HepG2 (cell line): ENCODE results near the gene FMNL2. TPM values are rescaled to one million over a fixed set of nuclear protein-coding genes. Genes with fewer than 3 reads are reported as not detected.
A peak's percentile ranks its signal among the peaks of the same experiment; 100 is the strongest.

Source experiments
- ATAC-seq: fragments of 200-7000 bp; cut with Tn5 transposase; 3 replicates; pipeline ENCODE4 v1.9.1; 2020; ENCODE audit warnings: mild to moderate bottlenecking, moderate library complexity
- BruUV-seq: library from RNA; stranded (reverse); fragments of 400-500 nt; replicated peaks from 2 replicates; lab custom pipeline; 2021; lab: Mats Ljungman, UMichigan
- CTCF ChIA-PET: fragments of 300-600 bp; formaldehyde crosslinking; extraction: SDS; loops from one replicate; lab custom pipeline; 2021; ENCODE audit warnings: low total read pairs, inconsistent platforms, low intra/inter-chr PET ratio; lab: Yijun Ruan, JAX
- POLR2A ChIA-PET: fragments of 350-600 bp; sonication (Branson Sonifier 250); formaldehyde crosslinking; loops from one replicate; lab custom pipeline; 2020; ENCODE audit warnings: antibody characterized with exemption, inconsistent platforms; lab: Yijun Ruan, JAX
- DNase-seq: peaks from one replicate; pipeline ENCODE4 v3.0.0-alpha.2; 2015; ENCODE audit warnings: low spot score
- FAIRE-seq: peaks from 3 replicates; lab custom pipeline; 2011; peaks lifted over from hg19 to GRCh38; lab: Jason Lieb, UNC
- H2AFZ ChIP-seq: one replicate; pipeline ENCODE4 v1.6.1; 2011; ENCODE audit warnings: low read length, inconsistent platforms
- H3K27ac ChIP-seq: fragments of 300-600 bp; 3 replicates; pipeline ENCODE4 v1.8.0; 2011; ENCODE audit warnings: mixed run types, mild to moderate bottlenecking, mixed read lengths, low read length, inconsistent platforms; ENCODE audit not compliant: insufficient read depth; ENCODE audit errors: extremely low read length
- H3K27me3 ChIP-seq, 2 experiments: fragments of 200-600 bp in 1 of 2; 2 replicates in 1 of 2; 3 replicates in 1 of 2; pipeline versions ENCODE4 v1.6.0 to v1.8.0; 2011; ENCODE audit warnings: low read length in 2 of 2, mild to moderate bottlenecking in 2 of 2, moderate library complexity in 2 of 2, inconsistent platforms in 1 of 2; ENCODE audit not compliant: insufficient read depth in 2 of 2, control insufficient read depth in 1 of 2
- H3K36me3 ChIP-seq, 2 experiments: fragments of 200-600 bp in 1 of 2; replicated peaks in 1 of 2; 2 replicates in 1 of 2; 3 replicates in 1 of 2; pipeline versions ENCODE4 v1.5.1 to v1.8.0; 2011; ENCODE audit warnings: low read length in 2 of 2, inconsistent platforms in 1 of 2; ENCODE audit not compliant: insufficient read depth in 2 of 2, control insufficient read depth in 1 of 2
- H3K4me1 ChIP-seq: 2 replicates; pipeline ENCODE4 v1.5.1; 2012; ENCODE audit warnings: low read length, inconsistent platforms; ENCODE audit not compliant: insufficient read depth
- H3K4me2 ChIP-seq: 2 replicates; pipeline ENCODE4 v1.6.0; 2011; ENCODE audit warnings: low read depth, low read length, inconsistent platforms
- H3K4me3 ChIP-seq, 3 experiments: fragments of 200-600 bp in 1 of 3; sonication (generic), shearing (Covaris generic) in 1 of 3; replicated peaks in 1 of 3; 2 replicates each; pipeline ENCODE4 v1.5.1; 2011 to 2016; ENCODE audit warnings: low read length in 3 of 3, inconsistent platforms in 2 of 3, low read depth in 2 of 3, mild to moderate bottlenecking in 2 of 3, control low read depth in 1 of 3, mixed read lengths in 1 of 3; ENCODE audit not compliant: insufficient read depth in 1 of 3
- H3K79me2 ChIP-seq: one replicate; pipeline ENCODE4 v1.6.1; 2011; ENCODE audit warnings: low read length, inconsistent platforms; ENCODE audit not compliant: insufficient read depth
- H3K9ac ChIP-seq: 2 replicates; pipeline ENCODE4 v1.6.0; 2011; ENCODE audit warnings: mild to moderate bottlenecking, low read depth, low read length, inconsistent platforms; ENCODE audit not compliant: insufficient read depth
- H3K9me3 ChIP-seq: 2 replicates; pipeline ENCODE4 v1.5.1; 2012; ENCODE audit warnings: mild to moderate bottlenecking, low read length
- H4K20me1 ChIP-seq: 2 replicates; pipeline ENCODE4 v1.6.0; 2011; ENCODE audit warnings: inconsistent platforms, mild to moderate bottlenecking, low read length, moderate library complexity; ENCODE audit not compliant: insufficient read depth
- CEBPG ChIP-seq: IDR thresholded peaks from 2 replicates; pipeline ENCODE4 v1.6.1; 2016
- CTCF ChIP-seq: sonication (generic); formaldehyde crosslinking; IDR thresholded peaks from 2 replicates; pipeline ENCODE4 v1.5.0; 2020; ENCODE audit warnings: mild to moderate bottlenecking, missing genetic modification reagents, moderate library complexity
- KDM3A ChIP-seq: IDR thresholded peaks from 2 replicates; pipeline ENCODE4 v1.6.1; 2018; ENCODE audit warnings: low read depth, missing compliant biosample characterization
- LCORL ChIP-seq, 2 experiments: fragments of 450-650 bp in 1 of 2; sonication (generic) in 1 of 2; formaldehyde crosslinking in 1 of 2; IDR thresholded peaks; 2 replicates each; pipeline versions ENCODE4 v1.5.0 to v1.6.1; 2017 to 2020; ENCODE audit warnings: antibody characterized with exemption in 1 of 2, missing genetic modification reagents in 1 of 2
- ONECUT2 ChIP-seq: sonication (generic); formaldehyde crosslinking; IDR thresholded peaks from 2 replicates; pipeline ENCODE4 v1.4.0; 2020; ENCODE audit warnings: missing genetic modification reagents
- PRPF4 ChIP-seq: fragments of 200-400 bp; formaldehyde crosslinking; IDR thresholded peaks from 2 replicates; pipeline ENCODE4 v1.6.1; 2016; ENCODE audit warnings: low read length, low read depth; ENCODE audit not compliant: poor library complexity, severe bottlenecking
- SRSF9 ChIP-seq: fragments of 200-400 bp; formaldehyde crosslinking; IDR thresholded peaks from 2 replicates; pipeline ENCODE4 v1.6.1; 2018; ENCODE audit warnings: borderline replicate concordance, mild to moderate bottlenecking, low read depth, low read length; ENCODE audit not compliant: insufficient read depth, poor library complexity, severe bottlenecking
- STAG1 ChIP-seq: sonication (generic); formaldehyde crosslinking; IDR thresholded peaks from 2 replicates; pipeline ENCODE4 v1.4.0; 2020; ENCODE audit warnings: missing genetic modification reagents
- ZNF362 ChIP-seq: sonication (generic); formaldehyde crosslinking; IDR thresholded peaks from 2 replicates; pipeline ENCODE4 v1.4.0; 2020; ENCODE audit warnings: missing genetic modification reagents, mild to moderate bottlenecking, borderline replicate concordance
- WGBS: methylation state at CpG from one replicate; pipeline ENCODE4 v1.1.6; 2017; ENCODE audit warnings: low lambda C conversion rate; 5-methylcytosine and 5-hydroxymethylcytosine counted together
- in situ Hi-C: cut with HindIII; loops from 2 replicates; pipeline ENCODE4 v1.10.0; 2017; ENCODE audit warnings: low pct_unique_long_range_greater_than_20kb; ENCODE audit not compliant: extremely low pct_ligation_motif_present
- intact Hi-C: fragments of 100-400 bp; cut with micrococcal nuclease; formaldehyde crosslinking; loops from one replicate; pipeline ENCODE4 v1.10.0; 2022; ENCODE audit not compliant: unreplicated experiment
- polyA plus RNA-seq, 8 experiments: library from polyadenylated mRNA; depleted of rRNA in 3 of 8; stranded (reverse) in 7 of 8; unstranded in 1 of 8; fragments of >200 nt; fragmentation: Illumina TruSeq in 4 of 8; extraction: Trizol in 4 of 8; gene quantifications; 2 replicates each; pipeline versions ENCODE4 v1.2.1 to v1.2.3, GENCODE V29; 2011 to 2016; ENCODE audit warnings: low read depth in 4 of 8, missing spikeins in 1 of 8, mixed read lengths in 1 of 8; ENCODE audit not compliant: insufficient read depth in 1 of 8
- total RNA-seq, 5 experiments: library from RNA; depleted of rRNA; stranded (reverse); fragments of >200 nt; fragmentation: Illumina TruSeq; extraction: Trizol; gene quantifications; 2 replicates each; pipeline ENCODE4 v1.2.3, GENCODE V29; 2016; ENCODE audit warnings: low read depth in 1 of 5

Gene FMNL2
- total and polyA plus RNA-seq, 2 of the 13 experiments (the other 11 are each of a cell fraction or from before 2014, with no cell fraction given) = 66.5 to 67.7 TPM

GRCh38 chr2:152393377-152393776 lies 58.4 kb downstream of the FMNL2 start:
- in situ Hi-C loops (no loop called here), intact Hi-C loops (no loop called here)
- peaks cover 94% of the 10 kb centered on the region for H3K79me2 ChIP-seq
- ATAC-seq (peak; percentile 41; the same call in 1 of the 3 replicates), DNase-seq (no peak), FAIRE-seq (no peak)
- H3K4me3 ChIP-seq = no peak overlapping the region
- no TSS peak for BruUV-seq
- ChIA-PET POLR2A (no interaction called here), CTCF (no interaction called here)
- H3K4me2 ChIP-seq = no peak overlapping the region
- H3K9me3 ChIP-seq = no peaks in the 10 kb centered on the region
- peaks cover 25% of the 10 kb centered on the region for H3K4me1 ChIP-seq
- H3K36me3 ChIP-seq = peaks cover 0 to 10% of the 10 kb centered on the region in 2 experiments; a peak in 3 of 5 replicates
- H3K27me3 ChIP-seq = no peaks in the 10 kb centered on the region
- no peak overlapping the region for H3K27ac ChIP-seq
- H3K9ac ChIP-seq = no peak overlapping the region
- H4K20me1 ChIP-seq = peaks cover 7% of the 10 kb centered on the region; the same call in 1 of the 2 replicates
- 92% methylated on average over 1 of the region's 1 CpG for WGBS
- H2AFZ ChIP-seq = no peak overlapping the region
- TF ChIP-seq CTCF (CRISPR knock-in tag) (peak; percentile 42), CEBPG (0 out of 2 replicates have a peak, but pooled peaks have one; percentile 5), LCORL (IDR thresholded peaks at IDR 0.05) (no peak), LCORL (CRISPR knock-in tag; IDR thresholded peaks at IDR 0.05) (0 out of 2 replicates have a peak, but pooled peaks have one; percentile 20), PRPF4 (no peak), STAG1 (CRISPR knock-in tag) (peak; percentile 45)

- DNase-seq = no peak
- Histone ChIP-seq H3K27me3 (no peaks in the 10 kb centered on the region), H3K27ac (no peak overlapping the region), H3K36me3 (peaks cover 0 to 10% of the 10 kb centered on the region in 2 experiments; a peak in 3 of 5 replicates), H3K9ac (no peak overlapping the region), H3K4me2 (no peak overlapping the region), H4K20me1 (peaks cover 7% of the 10 kb centered on the region; the same call in 1 of the 2 replicates), H3K79me2 (peaks cover 96% of the 10 kb centered on the region), H2AFZ (no peak overlapping the region), H3K4me1 (peaks cover 32% of the 10 kb centered on the region), H3K4me3 (no peak overlapping the region), H3K9me3 (no peaks in the 10 kb centered on the region)
- FAIRE-seq = no peak
- in situ Hi-C loops = no loop called here
- CTCF ChIA-PET = no interaction called here
- intact Hi-C loops = no loop called here
- POLR2A ChIA-PET = no interaction called here
- no TSS peak for BruUV-seq
- ATAC-seq = no peak
- no peak for TF ChIP-seq KDM3A (CRISPR knock-in tag)
- no peak for TF ChIP-seq SRSF9
- TF ChIP-seq ZNF362 (CRISPR knock-in tag) = no peak
- TF ChIP-seq ONECUT2 = no peak
Measured at GRCh38 chr2:152394326-152394725, 59.4 kb downstream of the FMNL2 start.
